Body of pancreas (tissue), 4 donors: Measurements from ENCODE around the gene FAM204A.

ENCODE experiments used
- CTCF ChIP-seq, 7 experiments: fragments of 450-650 bp in 4 of 7; fragments of 200-600 bp in 3 of 7; sonication (generic) in 3 of 7; IDR thresholded peaks; one replicate each; pipeline ENCODE4 v1.5.1; 2016 to 2019; ENCODE audit warnings: antibody characterized with exemption in 7 of 7
- POLR2A ChIP-seq, 3 donors: fragments of 450-650 bp; IDR thresholded peaks; one replicate each; pipeline ENCODE4 v1.6.1; 2016; ENCODE audit warnings: antibody characterized with exemption in 3 of 3, mild to moderate bottlenecking in 2 of 3

GRCh38 chr10:118282670-118283069, 59.5 kb downstream of the FAM204A start:
- TF ChIP-seq POLR2A (IDR thresholded peaks at IDR 0.05) (no peak), CTCF (IDR thresholded peaks at IDR 0.05) (no peak)
